GM12801 (cell line): ENCODE data around the gene PPP2R5C.

ENCODE experiments used
- TF ChIP-seq, protein P1 (sequence below): IDR thresholded peaks from one replicate; pipeline ENCODE4 v1.5.1; 2011; ENCODE audit warnings: control low read depth; ENCODE audit not compliant: insufficient read length; ENCODE audit errors: extremely low read depth

PPP2R5C gene

DNA sequence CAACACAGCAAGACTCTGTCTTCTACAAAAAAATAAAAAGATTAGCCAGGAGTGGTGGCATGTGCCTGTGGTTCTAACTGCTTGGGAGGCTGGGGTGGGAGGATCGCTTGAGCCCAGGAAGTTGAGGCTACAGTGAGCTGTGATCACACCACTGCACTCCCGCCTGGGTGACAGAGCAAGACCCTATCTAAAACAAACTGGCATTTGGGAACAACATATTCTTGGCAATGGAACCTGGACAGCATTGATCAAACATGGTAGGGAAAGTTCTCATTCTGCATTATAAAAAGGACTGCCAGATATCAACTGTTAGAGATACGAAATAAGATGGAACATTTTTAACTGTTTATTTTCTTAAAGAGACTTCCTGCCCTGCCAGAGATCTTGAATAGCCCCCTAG, 81.5 kb downstream of the PPP2R5C start:
- TF ChIP-seq, protein P1, sequence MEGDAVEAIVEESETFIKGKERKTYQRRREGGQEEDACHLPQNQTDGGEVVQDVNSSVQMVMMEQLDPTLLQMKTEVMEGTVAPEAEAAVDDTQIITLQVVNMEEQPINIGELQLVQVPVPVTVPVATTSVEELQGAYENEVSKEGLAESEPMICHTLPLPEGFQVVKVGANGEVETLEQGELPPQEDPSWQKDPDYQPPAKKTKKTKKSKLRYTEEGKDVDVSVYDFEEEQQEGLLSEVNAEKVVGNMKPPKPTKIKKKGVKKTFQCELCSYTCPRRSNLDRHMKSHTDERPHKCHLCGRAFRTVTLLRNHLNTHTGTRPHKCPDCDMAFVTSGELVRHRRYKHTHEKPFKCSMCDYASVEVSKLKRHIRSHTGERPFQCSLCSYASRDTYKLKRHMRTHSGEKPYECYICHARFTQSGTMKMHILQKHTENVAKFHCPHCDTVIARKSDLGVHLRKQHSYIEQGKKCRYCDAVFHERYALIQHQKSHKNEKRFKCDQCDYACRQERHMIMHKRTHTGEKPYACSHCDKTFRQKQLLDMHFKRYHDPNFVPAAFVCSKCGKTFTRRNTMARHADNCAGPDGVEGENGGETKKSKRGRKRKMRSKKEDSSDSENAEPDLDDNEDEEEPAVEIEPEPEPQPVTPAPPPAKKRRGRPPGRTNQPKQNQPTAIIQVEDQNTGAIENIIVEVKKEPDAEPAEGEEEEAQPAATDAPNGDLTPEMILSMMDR, result no peak

DNA sequence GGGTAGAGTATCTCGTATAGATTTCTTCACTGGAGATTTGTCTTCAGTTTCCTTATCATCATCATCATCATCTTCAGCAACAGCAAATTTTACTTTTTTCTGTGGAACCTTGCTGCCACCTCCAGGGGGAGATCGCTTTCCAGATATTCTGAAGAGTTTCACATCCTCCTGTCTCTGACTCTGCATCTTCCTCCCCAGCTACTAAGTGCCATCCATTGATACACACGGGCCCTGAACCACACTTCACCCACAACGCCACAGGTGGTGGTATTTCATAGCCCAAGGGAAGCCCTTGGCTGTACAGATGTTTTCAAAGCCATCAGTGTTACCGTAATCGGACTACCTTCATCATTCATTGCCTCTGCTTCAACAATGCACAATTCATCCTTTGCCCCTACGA, 82.2 kb downstream of the PPP2R5C start:
- TF ChIP-seq, protein P1, result no peak

DNA sequence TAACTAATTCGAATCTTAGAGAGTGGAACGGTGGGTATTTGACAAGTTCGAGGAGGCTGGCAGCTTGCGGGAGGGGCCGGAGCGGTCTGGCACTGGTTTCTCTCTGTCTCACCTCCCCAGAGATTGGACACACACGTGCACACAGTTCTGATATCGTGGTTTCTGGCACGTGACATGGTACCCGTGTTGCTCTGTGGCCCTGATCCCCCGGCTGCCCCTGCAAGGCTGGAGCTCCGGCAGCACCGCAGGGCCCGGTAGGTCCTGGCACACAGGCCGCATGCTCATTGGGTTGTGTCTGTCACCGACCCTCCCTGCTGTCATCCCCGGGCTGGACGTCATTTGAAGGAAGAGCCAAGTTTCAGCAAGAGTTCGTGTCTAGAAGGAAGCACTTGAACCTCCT, 82.7 kb downstream of the PPP2R5C start:
- TF ChIP-seq, protein P1, result no peak

DNA sequence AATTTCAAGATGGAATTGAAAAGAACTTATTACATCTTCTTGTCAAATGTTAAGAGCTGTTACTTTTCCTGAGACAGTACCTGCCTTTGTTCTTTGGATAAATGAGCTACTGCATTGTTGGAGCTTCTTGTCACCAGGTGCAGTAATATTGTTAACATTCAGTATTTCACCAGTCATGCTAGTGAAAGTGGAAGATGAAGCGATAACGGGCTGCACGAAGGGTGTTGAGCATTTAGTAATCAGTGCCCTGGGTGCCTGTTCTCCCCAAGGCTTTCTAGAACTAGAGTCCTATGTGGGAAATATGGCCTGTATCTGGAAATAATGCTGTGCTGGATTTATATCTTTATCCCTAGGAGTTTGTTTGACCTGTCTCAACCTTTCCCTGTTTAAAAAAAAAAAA, 83.2 kb downstream of the PPP2R5C start:
- TF ChIP-seq, protein P1, result no peak

DNA sequence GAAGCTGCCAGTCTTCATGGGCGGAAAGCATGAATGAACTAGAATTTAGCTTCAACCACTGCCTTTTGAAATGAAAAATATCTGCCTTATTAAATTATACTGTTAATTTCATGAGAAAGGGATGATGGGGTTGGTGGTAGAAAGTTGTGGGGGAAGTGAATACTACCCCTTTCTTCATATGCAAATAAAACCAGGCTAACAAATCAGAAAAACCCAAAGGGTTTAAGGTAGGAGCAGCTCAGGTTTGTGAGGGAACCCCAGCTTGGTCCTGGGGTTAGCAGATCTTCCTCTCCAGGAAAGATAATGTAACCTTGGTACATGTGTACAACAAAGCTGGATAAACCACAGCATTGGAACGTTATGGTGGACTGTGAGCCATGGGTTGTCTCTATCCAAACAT, 84.0 kb downstream of the PPP2R5C start:
- TF ChIP-seq, protein P1, result no peak

DNA sequence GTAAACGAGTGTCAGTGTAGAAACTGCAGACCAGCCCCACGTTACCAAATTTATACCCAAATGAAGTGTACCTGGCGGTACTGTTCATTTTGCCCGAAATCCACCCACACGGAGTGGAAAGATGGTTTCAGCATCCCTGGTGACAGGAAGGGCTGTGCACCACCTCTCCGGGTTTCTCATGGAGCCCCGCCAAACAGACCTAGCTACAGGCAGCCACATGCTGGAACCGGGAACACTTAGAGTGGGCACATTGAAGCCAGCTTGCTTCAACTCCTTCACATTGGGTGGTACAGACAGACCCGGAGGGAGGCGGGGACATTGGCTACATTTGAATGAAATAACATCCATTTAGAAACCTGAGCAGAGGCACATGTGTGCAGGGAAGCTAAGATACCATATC, 84.4 kb downstream of the PPP2R5C start:
- TF ChIP-seq, protein P1, result no peak

DNA sequence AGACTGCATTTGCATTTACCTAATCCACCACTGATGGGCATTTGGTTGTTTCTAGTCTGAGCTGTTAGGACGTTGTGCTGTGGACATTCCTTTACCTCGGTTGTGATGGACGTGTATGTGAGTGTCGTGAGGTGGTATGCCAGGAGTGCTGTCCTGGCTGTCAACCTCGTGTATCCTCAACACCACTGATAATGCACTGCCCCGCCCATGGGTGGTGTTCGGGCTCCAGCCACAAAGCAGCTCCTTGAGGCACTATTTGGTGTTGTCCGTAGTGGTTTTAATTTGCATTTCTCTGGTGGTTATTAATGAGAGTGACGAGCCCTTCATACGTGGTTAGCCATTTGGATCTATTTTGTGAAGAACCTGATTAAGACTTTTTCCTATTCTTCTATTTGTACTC, 87.6 kb downstream of the PPP2R5C start:
- TF ChIP-seq, protein P1, result no peak

DNA sequence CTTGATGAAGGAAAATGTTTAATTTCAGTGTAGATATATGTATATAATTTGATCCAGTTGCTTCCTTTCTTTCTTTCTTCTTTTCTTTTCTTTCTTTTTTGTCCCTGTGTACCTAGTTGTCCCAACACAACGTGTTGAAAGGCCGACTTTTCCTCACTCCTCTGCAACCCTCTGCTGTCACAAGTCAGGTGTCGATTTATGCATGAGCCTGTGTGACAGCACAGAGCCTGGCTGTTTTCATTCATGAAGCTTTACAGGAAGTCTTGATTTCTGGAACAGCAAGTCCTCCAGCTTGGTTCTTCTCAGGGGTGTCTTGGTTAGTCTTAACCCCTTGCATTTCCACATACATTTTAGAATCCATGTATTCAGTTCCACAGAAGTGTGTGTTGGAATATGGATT, 88.1 kb downstream of the PPP2R5C start:
- TF ChIP-seq, protein P1, result no peak
